Endothelial cell of umbilical vein (primary cell): ENCODE data around the gene MBD2. TPM values are rescaled to one million over a fixed set of nuclear protein-coding genes. Genes with fewer than 3 reads are reported as not detected.
A peak's percentile ranks its signal among the peaks of the same experiment; 100 is the strongest.

Experiments
- BruUV-seq: library from RNA; stranded (reverse); fragments of 400-500 nt; replicated peaks from 2 replicates; lab custom pipeline; 2021; lab: Mats Ljungman, UMichigan
- CTCF ChIA-PET: fragments of 300-600, 350-600 bp; sonication (Branson Sonifier 250); formaldehyde crosslinking; loops from one replicate; lab custom pipeline; 2021; ENCODE audit warnings: antibody characterized with exemption, inconsistent platforms; lab: Charles Lee
- POLR2A ChIA-PET: fragments of 300-600, 350-600 bp; sonication (Branson Sonifier 250); formaldehyde crosslinking; loops from one replicate; lab custom pipeline; 2021; ENCODE audit warnings: antibody characterized with exemption, inconsistent platforms; lab: Charles Lee
- DNase-seq: peaks from one replicate; pipeline ENCODE4 v3.0.0-alpha.2; 2011; ENCODE audit warnings: low read depth, low spot score
- FAIRE-seq: peaks from 2 replicates; lab custom pipeline; 2011; peaks lifted over from hg19 to GRCh38; lab: Jason Lieb, UNC
- H2AFZ ChIP-seq: 2 replicates; pipeline ENCODE4 v1.6.0; 2012; ENCODE audit warnings: low read depth, low read length, control low read depth, inconsistent platforms
- H3K27ac ChIP-seq: 2 replicates; pipeline ENCODE4 v1.5.1; 2011; ENCODE audit warnings: low read depth, mild to moderate bottlenecking, control low read depth, low read length, moderate library complexity; ENCODE audit not compliant: insufficient read depth
- H3K27me3 ChIP-seq, 2 experiments: 2 replicates each; pipeline versions ENCODE4 v1.6.0 to v1.6.1; 2011; ENCODE audit warnings: low read length in 2 of 2, mixed read lengths in 1 of 2; ENCODE audit not compliant: control insufficient read depth in 2 of 2, insufficient read depth in 2 of 2
- H3K36me3 ChIP-seq, 2 experiments: 2 replicates in 1 of 2; 3 replicates in 1 of 2; pipeline ENCODE4 v1.5.1; 2011; ENCODE audit warnings: low read length in 2 of 2, mild to moderate bottlenecking in 1 of 2, moderate library complexity in 1 of 2; ENCODE audit not compliant: control insufficient read depth in 2 of 2, insufficient read depth in 2 of 2; ENCODE audit errors: extremely low read depth in 1 of 2
- H3K4me1 ChIP-seq: 3 replicates; pipeline ENCODE4 v1.5.1; 2011; ENCODE audit warnings: mild to moderate bottlenecking, low read length; ENCODE audit not compliant: control insufficient read depth, insufficient read depth; ENCODE audit errors: extremely low read depth
- H3K4me2 ChIP-seq: 2 replicates; pipeline ENCODE4 v1.6.1; 2011; ENCODE audit warnings: low read length, control low read depth, mixed read lengths; ENCODE audit not compliant: insufficient read depth
- H3K4me3 ChIP-seq, 3 experiments: fragments of 200-600 bp in 1 of 3; sonication (generic), shearing (Covaris generic) in 1 of 3; replicated peaks in 1 of 3; 2 replicates each; pipeline ENCODE4 v1.5.1; 2011 to 2016; ENCODE audit warnings: control low read depth in 3 of 3, low read length in 3 of 3, mild to moderate bottlenecking in 2 of 3, inconsistent platforms in 1 of 3, low read depth in 1 of 3, moderate library complexity in 1 of 3; ENCODE audit not compliant: insufficient read depth in 1 of 3
- H3K79me2 ChIP-seq: 2 replicates; pipeline ENCODE4 v1.6.0; 2012; ENCODE audit warnings: low read length, inconsistent platforms; ENCODE audit not compliant: control insufficient read depth, insufficient read depth
- H3K9ac ChIP-seq: replicated peaks from 2 replicates; pipeline ENCODE3; 2011; ENCODE audit warnings: low read length, control low read depth; ENCODE audit not compliant: insufficient read depth; ENCODE audit errors: extremely low read depth
- H3K9me1 ChIP-seq: replicated peaks from 3 replicates; pipeline ENCODE4 v1.6.0; 2011; ENCODE audit warnings: mild to moderate bottlenecking, low read length; ENCODE audit not compliant: control insufficient read depth, insufficient read depth; ENCODE audit errors: extremely low read depth
- H3K9me3 ChIP-seq: replicated peaks from 2 replicates; pipeline ENCODE4 v1.5.1; 2012; ENCODE audit warnings: low read length, inconsistent platforms; ENCODE audit not compliant: control insufficient read depth, insufficient read depth
- H4K20me1 ChIP-seq: replicated peaks from 2 replicates; pipeline ENCODE3; 2011; ENCODE audit warnings: mild to moderate bottlenecking, low read length; ENCODE audit not compliant: control insufficient read depth, insufficient read depth; ENCODE audit errors: extremely low read depth
- EZH2 ChIP-seq: IDR thresholded peaks from 2 replicates; pipeline ENCODE4 v1.6.1; 2012; ENCODE audit warnings: borderline replicate concordance, low read depth, mild to moderate bottlenecking, moderate library complexity, low read length, inconsistent platforms; ENCODE audit not compliant: severe bottlenecking
- FOS ChIP-seq: IDR thresholded peaks from 2 replicates; pipeline ENCODE4 v1.6.1; 2011; ENCODE audit warnings: mild to moderate bottlenecking, low read length, moderate library complexity, borderline replicate concordance; ENCODE audit not compliant: insufficient read depth
- GATA2 ChIP-seq: IDR thresholded peaks from 2 replicates; pipeline ENCODE4 v1.7.0; 2011; ENCODE audit warnings: low read depth, mild to moderate bottlenecking, moderate library complexity, mixed read lengths, low read length; ENCODE audit not compliant: insufficient read length, insufficient read depth
- MAX ChIP-seq: IDR thresholded peaks from 2 replicates; pipeline ENCODE4 v1.6.1; 2011; ENCODE audit not compliant: insufficient read depth, insufficient read length
- MYC ChIP-seq: IDR thresholded peaks from one replicate; pipeline ENCODE4 v1.6.1; 2011; ENCODE audit warnings: mild to moderate bottlenecking, low read depth, low read length
- dilution Hi-C: fragments of 300-500 bp; cut with MboI; formaldehyde crosslinking; loops from one replicate; pipeline ENCODE4 v1.15.0; 2019; ENCODE audit warnings: low sequenced_read_pairs; ENCODE audit not compliant: extremely low pct_ligation_motif_present
- intact Hi-C: fragments of 100-400 bp; cut with micrococcal nuclease; formaldehyde crosslinking; loops from one replicate; pipeline ENCODE4 v1.10.0; 2022
- polyA plus RNA-seq, 4 experiments: library from polyadenylated mRNA; depleted of rRNA in 3 of 4; stranded (reverse) in 3 of 4; unstranded in 1 of 4; fragments of >200 nt; gene quantifications; 2 replicates each; pipeline versions ENCODE4 v1.2.1 to v1.2.3, GENCODE V29; 2011 to 2012; ENCODE audit warnings: missing spikeins in 1 of 4
- small RNA-seq: library from RNA; depleted of rRNA; stranded (forward); fragments of <200 nt; gene quantifications from one replicate; pipeline ENCODE3, GENCODE V24; 2012; ENCODE audit warnings: low replicate concordance, low read depth; ENCODE audit not compliant: insufficient read depth, insufficient read length
- total RNA-seq: library from RNA; stranded (reverse); gene quantifications from 2 replicates; pipeline ENCODE4 v1.2.3, GENCODE V29; 2021

The MBD2 gene
- total and polyA plus RNA-seq, 2 donors (not counting 3 experiments of a cell fraction or from before 2014, with no cell fraction given), result 86.8 to 110 TPM

GRCh38 chr18:54102123-54102522, 122.3 kb downstream of the MBD2 start:
- POLR2A ChIA-PET, result no interaction called here
- Histone ChIP-seq H3K36me3 (no peaks in the 10 kb centered on the region), H3K79me2 (no peaks in the 10 kb centered on the region), H4K20me1 (no peaks in the 10 kb centered on the region), H3K27ac (no peak overlapping the region), H3K9ac (no peak overlapping the region), H3K9me3 (no peaks in the 10 kb centered on the region), H3K27me3 (no peaks in the 10 kb centered on the region), H3K4me2 (no peak overlapping the region), H2AFZ (no peak overlapping the region), H3K4me3 (no peak overlapping the region), H3K4me1 (no peaks in the 10 kb centered on the region), H3K9me1 (no peaks in the 10 kb centered on the region)
- CTCF ChIA-PET, result interaction anchor here (1.1 kb wide), 1 partner anchor 26 kb away, joined by 4 read pairs; no protein-coding TSS in a partner anchor
- FAIRE-seq (no peak), DNase-seq (no peak)
- TF ChIP-seq FOS (no peak), GATA2 (no peak), MYC (no peak), EZH2 (no peak), MAX (no peak)
- intact Hi-C loops, result no loop called here
- dilution Hi-C loops, result no loop called here
- BruUV-seq, result no TSS peak

Small RNAs within 50 kb of the gene (small RNA-seq; reads per million reads assigned to genes)
- gene SNORA37, result 2.2 reads per million, percentile 4 among the genes with 10 or more reads in this experiment

Other genes starting within 250 kb of the MBD2 start
- 16.8 and 19.6 TPM in 2 replicates for gene POLI, start 44.8 kb upstream of the MBD2 start, total RNA-seq
- 10.4 and 10.9 TPM in 2 replicates for gene POLI, start 44.8 kb upstream of the MBD2 start, polyA plus RNA-seq
- not detected in 2 replicates for gene STARD6, start 133.2 kb upstream of the MBD2 start, total RNA-seq
- not detected in 2 replicates for gene STARD6, start 133.2 kb upstream of the MBD2 start, polyA plus RNA-seq
- gene C18orf54, start 133.2 kb upstream of the MBD2 start, total RNA-seq, result 20.8 and 21.4 TPM in 2 replicates
- gene C18orf54, start 133.2 kb upstream of the MBD2 start, polyA plus RNA-seq, result 2.6 and 4.2 TPM in 2 replicates